Measurements from ENCODE around the gene CROCC2.

CROCC2 gene

GRCh38 chr2:240946046-240946445 is 39.9 kb downstream of the CROCC2 start:
- Histone ChIP-seq H3K4me3 (replicated peaks; ENCODE audit: insufficient read depth, low read length) (no peak overlapping the region), H3K27me3 (ENCODE audit: insufficient read depth, poor library complexity, severe bottlenecking) (no peaks in the 10 kb centered on the region), H3K27ac (replicated peaks) (no peak overlapping the region)
- DNase-seq (ENCODE audit: low read depth in 1 of 2, low spot score in 1 of 2): no peak
- TF ChIP-seq, protein P1, sequence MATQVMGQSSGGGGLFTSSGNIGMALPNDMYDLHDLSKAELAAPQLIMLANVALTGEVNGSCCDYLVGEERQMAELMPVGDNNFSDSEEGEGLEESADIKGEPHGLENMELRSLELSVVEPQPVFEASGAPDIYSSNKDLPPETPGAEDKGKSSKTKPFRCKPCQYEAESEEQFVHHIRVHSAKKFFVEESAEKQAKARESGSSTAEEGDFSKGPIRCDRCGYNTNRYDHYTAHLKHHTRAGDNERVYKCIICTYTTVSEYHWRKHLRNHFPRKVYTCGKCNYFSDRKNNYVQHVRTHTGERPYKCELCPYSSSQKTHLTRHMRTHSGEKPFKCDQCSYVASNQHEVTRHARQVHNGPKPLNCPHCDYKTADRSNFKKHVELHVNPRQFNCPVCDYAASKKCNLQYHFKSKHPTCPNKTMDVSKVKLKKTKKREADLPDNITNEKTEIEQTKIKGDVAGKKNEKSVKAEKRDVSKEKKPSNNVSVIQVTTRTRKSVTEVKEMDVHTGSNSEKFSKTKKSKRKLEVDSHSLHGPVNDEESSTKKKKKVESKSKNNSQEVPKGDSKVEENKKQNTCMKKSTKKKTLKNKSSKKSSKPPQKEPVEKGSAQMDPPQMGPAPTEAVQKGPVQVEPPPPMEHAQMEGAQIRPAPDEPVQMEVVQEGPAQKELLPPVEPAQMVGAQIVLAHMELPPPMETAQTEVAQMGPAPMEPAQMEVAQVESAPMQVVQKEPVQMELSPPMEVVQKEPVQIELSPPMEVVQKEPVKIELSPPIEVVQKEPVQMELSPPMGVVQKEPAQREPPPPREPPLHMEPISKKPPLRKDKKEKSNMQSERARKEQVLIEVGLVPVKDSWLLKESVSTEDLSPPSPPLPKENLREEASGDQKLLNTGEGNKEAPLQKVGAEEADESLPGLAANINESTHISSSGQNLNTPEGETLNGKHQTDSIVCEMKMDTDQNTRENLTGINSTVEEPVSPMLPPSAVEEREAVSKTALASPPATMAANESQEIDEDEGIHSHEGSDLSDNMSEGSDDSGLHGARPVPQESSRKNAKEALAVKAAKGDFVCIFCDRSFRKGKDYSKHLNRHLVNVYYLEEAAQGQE (IDR thresholded peaks at IDR 0.05; ENCODE audit: insufficient replicate concordance, low read depth): no peak
- TF ChIP-seq CTCF (IDR thresholded peaks at IDR 0.05; ENCODE audit: insufficient read depth, low read length): no peak
- no peak for TF ChIP-seq GABPA (IDR thresholded peaks at IDR 0.05; ENCODE audit: low read depth)
- TF ChIP-seq SPI1 (IDR thresholded peaks at IDR 0.05; ENCODE audit: borderline replicate concordance, low read depth): no peak
- TF ChIP-seq POLR2AphosphoS5 (IDR thresholded peaks at IDR 0.05; ENCODE audit: low read depth): no peak

DNA sequence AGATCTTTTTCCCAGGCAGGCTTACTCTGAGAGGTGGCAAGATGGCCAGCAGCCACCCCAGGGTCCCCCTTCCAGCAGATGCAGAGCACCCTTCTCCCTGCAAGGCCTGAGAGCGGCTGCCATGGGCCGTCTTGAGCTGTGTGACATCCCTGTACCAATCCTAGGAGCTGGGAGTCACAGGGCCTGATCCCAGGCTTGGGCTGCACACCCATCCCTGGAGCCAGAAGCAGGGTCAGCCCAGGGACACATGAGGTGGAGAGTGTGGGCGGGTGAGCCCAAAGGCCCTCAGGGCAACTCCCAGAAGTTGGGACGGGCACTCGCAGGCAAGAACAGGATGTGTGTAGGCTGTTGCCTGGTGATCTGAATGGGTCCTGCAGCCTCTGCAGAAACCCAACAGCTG is 40.5 kb downstream of the CROCC2 start:
- Histone ChIP-seq H3K27ac (replicated peaks) (no peak overlapping the region), H3K4me3 (replicated peaks; ENCODE audit: insufficient read depth, low read length) (no peak overlapping the region), H3K27me3 (ENCODE audit: insufficient read depth, poor library complexity, severe bottlenecking) (no peaks in the 10 kb centered on the region)
- no peak for TF ChIP-seq SPI1 (IDR thresholded peaks at IDR 0.05; ENCODE audit: borderline replicate concordance, low read depth)
- TF ChIP-seq, protein P1 (IDR thresholded peaks at IDR 0.05; ENCODE audit: insufficient replicate concordance, low read depth): no peak
- no peak for TF ChIP-seq CTCF (IDR thresholded peaks at IDR 0.05; ENCODE audit: insufficient read depth, low read length)
- DNase-seq (ENCODE audit: low read depth in 1 of 2, low spot score in 1 of 2): no peak

DNA sequence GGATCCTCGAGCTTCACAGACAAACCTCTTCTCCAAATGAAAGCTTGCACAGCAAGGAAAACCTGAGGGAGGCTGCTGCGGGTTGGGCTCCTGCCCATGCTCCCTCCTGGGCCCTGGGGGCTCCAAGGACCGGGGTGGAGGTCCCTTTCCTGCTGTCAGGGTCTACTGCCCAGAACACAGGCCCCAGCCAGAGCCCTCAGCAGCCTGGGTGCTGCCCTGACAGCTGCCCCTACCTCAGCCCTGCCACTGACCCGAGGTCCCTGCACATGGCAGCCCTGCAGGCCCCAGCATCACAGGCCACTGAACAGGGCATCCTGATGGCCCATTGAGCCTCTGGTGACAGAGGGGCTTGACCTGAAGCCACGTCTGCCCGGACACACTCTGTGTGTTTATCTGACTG is 41.0 kb downstream of the CROCC2 start:
- no peaks in the 10 kb centered on the region for H3K27me3 ChIP-seq (ENCODE audit: insufficient read depth, poor library complexity, severe bottlenecking)
- no peak overlapping the region for H3K27ac ChIP-seq (replicated peaks)
- DNase-seq (ENCODE audit: low read depth in 1 of 2, low spot score in 1 of 2): no peak
- H3K4me3 ChIP-seq (replicated peaks; ENCODE audit: insufficient read depth, low read length): no peak overlapping the region
- TF ChIP-seq POLR2AphosphoS5 (IDR thresholded peaks at IDR 0.05; ENCODE audit: low read depth): no peak
- TF ChIP-seq, protein P1 (IDR thresholded peaks at IDR 0.05; ENCODE audit: insufficient replicate concordance, low read depth): no peak
- no peak for TF ChIP-seq SPI1 (IDR thresholded peaks at IDR 0.05; ENCODE audit: borderline replicate concordance, low read depth)
- no peak for TF ChIP-seq CTCF (IDR thresholded peaks at IDR 0.05; ENCODE audit: insufficient read depth, low read length)
- no peak for TF ChIP-seq GABPA (IDR thresholded peaks at IDR 0.05; ENCODE audit: low read depth)

All from HL-60 (cell line).